Activated naive CD4-positive, alpha-beta T cell treated with Interleukin-2 at 50 U/mL for 16 hours (primary cell): ENCODE data around the gene INMT.

Experiments
- DNase-seq: peaks from one replicate; pipeline ENCODE4 v3.0.0-alpha.2; 2020

INMT gene

GRCh38 chr7:30790356-30790755 lies 38.4 kb downstream of the INMT start:
- no peak for DNase-seq

- DNase-seq = no peak
These were observed 39.2 kb downstream of the INMT start for GRCh38 chr7:30791114-30791513.

- DNase-seq = no peak
These were observed 43.4 kb downstream of the INMT start for GRCh38 chr7:30795161-30795948.

- no peak for DNase-seq
These were observed 44.4 kb downstream of the INMT start for GRCh38 chr7:30796105-30796869.

GRCh38 chr7:30797176-30798040 lies 45.5 kb downstream of the INMT start:
- no peak for DNase-seq

- DNase-seq = no peak
These were observed 47.5 kb downstream of the INMT start for GRCh38 chr7:30799206-30799975.

- no peak for DNase-seq
These were observed 48.2 kb downstream of the INMT start for GRCh38 chr7:30799976-30800661.

- DNase-seq = no peak
These were observed 48.9 kb downstream of the INMT start for GRCh38 chr7:30800785-30801252.

GRCh38 chr7:30802812-30803211 lies 50.9 kb downstream of the INMT start:
- DNase-seq = no peak

- DNase-seq = no peak
These were observed 52.2 kb downstream of the INMT start for GRCh38 chr7:30804078-30804661.

GRCh38 chr7:30805081-30805691 lies 53.3 kb downstream of the INMT start:
- DNase-seq = no peak

GRCh38 chr7:30805931-30806330 lies 54.0 kb downstream of the INMT start:
- no peak for DNase-seq
